DOHH2 (cell line): ENCODE data around the gene ALKBH7.

Experiments used
- H3F3A ChIP-seq: fragments of 200-600 bp; sonication (generic), shearing (Covaris generic); 2 replicates; pipeline ENCODE4 v1.6.0; 2016; ENCODE audit warnings: antibody characterized with exemption, mild to moderate bottlenecking; ENCODE audit not compliant: control insufficient read depth, insufficient read depth
- H3K27ac ChIP-seq: fragments of 200-600 bp; sonication (generic); 2 replicates; pipeline ENCODE4 v1.5.1; 2014; ENCODE audit warnings: low read depth, mild to moderate bottlenecking, low read length, moderate library complexity
- H3K27me3 ChIP-seq: fragments of 200-600 bp; sonication (generic); 2 replicates; pipeline ENCODE4 v1.6.1; 2014; ENCODE audit warnings: mild to moderate bottlenecking, low read length, mixed read lengths; ENCODE audit not compliant: control insufficient read depth
- H3K36me3 ChIP-seq: fragments of 200-600 bp; sonication (generic); 2 replicates; pipeline ENCODE4 v1.6.1; 2014; ENCODE audit warnings: mild to moderate bottlenecking, low read length, moderate library complexity, mixed read lengths; ENCODE audit not compliant: control insufficient read depth
- H3K4me1 ChIP-seq: fragments of 200-600 bp; sonication (generic); 2 replicates; pipeline ENCODE4 v1.6.1; 2014; ENCODE audit warnings: mild to moderate bottlenecking, low read length, mixed read lengths; ENCODE audit not compliant: control insufficient read depth
- H3K4me2 ChIP-seq: fragments of 200-600 bp; sonication (generic); 2 replicates; pipeline ENCODE4 v1.6.0; 2014; ENCODE audit warnings: mild to moderate bottlenecking, low read length, moderate library complexity
- H3K4me3 ChIP-seq: fragments of 200-600 bp; sonication (generic); 2 replicates; pipeline ENCODE4 v1.5.1; 2014; ENCODE audit warnings: mild to moderate bottlenecking, low read length, mixed read lengths
- H3K79me2 ChIP-seq: fragments of 200-600 bp; sonication (generic); 2 replicates; pipeline ENCODE4 v1.6.1; 2014; ENCODE audit warnings: mild to moderate bottlenecking, low read length, mixed read lengths; ENCODE audit not compliant: control insufficient read depth
- H3K9me2 ChIP-seq: fragments of 200-600 bp; sonication (generic); replicated peaks from 2 replicates; pipeline ENCODE4 v1.6.1; 2014; ENCODE audit warnings: mild to moderate bottlenecking, low read length, mixed read lengths; ENCODE audit not compliant: control insufficient read depth
- H3K9me3 ChIP-seq: fragments of 200-600 bp; sonication (generic); 2 replicates; pipeline ENCODE4 v1.6.1; 2014; ENCODE audit warnings: antibody characterized with exemption, low read length, mixed read lengths; ENCODE audit not compliant: control insufficient read depth, insufficient read depth
- H4K20me1 ChIP-seq: fragments of 200-600 bp; sonication (generic); 2 replicates; pipeline ENCODE4 v1.6.0; 2014; ENCODE audit warnings: low read depth, mild to moderate bottlenecking, antibody characterized with exemption, low read length, moderate library complexity; ENCODE audit not compliant: control insufficient read depth, insufficient read depth
- EZH2phosphoT487 ChIP-seq: fragments of 200-600 bp; sonication (generic); IDR thresholded peaks from 2 replicates; pipeline ENCODE4 v1.6.1; 2017; ENCODE audit warnings: borderline replicate concordance, mild to moderate bottlenecking, antibody characterized with exemption, low read length, moderate library complexity, mixed read lengths
- TF ChIP-seq, protein P1 (sequence below): fragments of 200-600 bp; sonication (generic); IDR thresholded peaks from one replicate; pipeline ENCODE4 v1.5.1; 2014; ENCODE audit warnings: antibody characterized with exemption, mild to moderate bottlenecking, low read depth, low read length; ENCODE audit not compliant: poor library complexity, severe bottlenecking

Gene ALKBH7

GRCh38 chr19:6384381-6384780, 11.8 kb downstream of the ALKBH7 start:
- H3K36me3 ChIP-seq, result peaks cover 66% of the 10 kb centered on the region
- TF ChIP-seq, protein P1, sequence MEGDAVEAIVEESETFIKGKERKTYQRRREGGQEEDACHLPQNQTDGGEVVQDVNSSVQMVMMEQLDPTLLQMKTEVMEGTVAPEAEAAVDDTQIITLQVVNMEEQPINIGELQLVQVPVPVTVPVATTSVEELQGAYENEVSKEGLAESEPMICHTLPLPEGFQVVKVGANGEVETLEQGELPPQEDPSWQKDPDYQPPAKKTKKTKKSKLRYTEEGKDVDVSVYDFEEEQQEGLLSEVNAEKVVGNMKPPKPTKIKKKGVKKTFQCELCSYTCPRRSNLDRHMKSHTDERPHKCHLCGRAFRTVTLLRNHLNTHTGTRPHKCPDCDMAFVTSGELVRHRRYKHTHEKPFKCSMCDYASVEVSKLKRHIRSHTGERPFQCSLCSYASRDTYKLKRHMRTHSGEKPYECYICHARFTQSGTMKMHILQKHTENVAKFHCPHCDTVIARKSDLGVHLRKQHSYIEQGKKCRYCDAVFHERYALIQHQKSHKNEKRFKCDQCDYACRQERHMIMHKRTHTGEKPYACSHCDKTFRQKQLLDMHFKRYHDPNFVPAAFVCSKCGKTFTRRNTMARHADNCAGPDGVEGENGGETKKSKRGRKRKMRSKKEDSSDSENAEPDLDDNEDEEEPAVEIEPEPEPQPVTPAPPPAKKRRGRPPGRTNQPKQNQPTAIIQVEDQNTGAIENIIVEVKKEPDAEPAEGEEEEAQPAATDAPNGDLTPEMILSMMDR, result no peak

DNA sequence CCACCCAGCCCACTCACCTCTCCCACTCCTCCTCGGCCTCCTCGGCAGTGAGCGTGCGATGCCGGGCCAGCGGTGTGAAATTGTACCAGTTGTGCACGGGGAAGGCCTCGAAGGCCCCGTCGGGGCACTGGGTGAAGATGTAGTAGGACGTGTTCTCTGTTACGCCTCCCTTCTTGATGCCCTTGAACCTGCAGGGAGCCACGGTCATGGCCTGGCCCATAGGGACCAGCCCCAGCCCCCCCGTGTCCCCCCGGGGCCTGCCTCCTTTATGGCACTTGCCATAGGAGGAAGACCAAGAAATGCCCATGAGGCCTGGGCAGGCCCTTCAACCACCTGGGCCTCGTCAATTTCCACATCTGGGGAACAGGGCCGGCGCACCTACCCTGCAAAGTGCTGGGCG, 14.8 kb downstream of the ALKBH7 start:
- H3K9me3 ChIP-seq, result no peaks in the 10 kb centered on the region
- no peak overlapping the region for H3K4me3 ChIP-seq
- peaks cover 62% of the 10 kb centered on the region for H3K36me3 ChIP-seq
- peaks cover 16% of the 10 kb centered on the region for H3K79me2 ChIP-seq
- no peak for TF ChIP-seq EZH2phosphoT487
- TF ChIP-seq, protein P1, result no peak
- peaks cover 10% of the 10 kb centered on the region for H3K4me1 ChIP-seq
- no peaks in the 10 kb centered on the region for H4K20me1 ChIP-seq
- H3K27me3 ChIP-seq, result no peaks in the 10 kb centered on the region
- H3K27ac ChIP-seq, result no peak overlapping the region
- H3K9me2 ChIP-seq, result no peaks in the 10 kb centered on the region
- H3K4me2 ChIP-seq, result no peak overlapping the region
- no peaks in the 10 kb centered on the region for H3F3A ChIP-seq

More at GRCh38 chr19:6384381-6384780, 11.8 kb downstream of the ALKBH7 start:
- H3K27ac ChIP-seq, result no peak overlapping the region
- H3K4me3 ChIP-seq, result no peak overlapping the region
- no peaks in the 10 kb centered on the region for H3K9me3 ChIP-seq
- no peak overlapping the region for H3K4me2 ChIP-seq
- no peaks in the 10 kb centered on the region for H4K20me1 ChIP-seq
- no peaks in the 10 kb centered on the region for H3F3A ChIP-seq
- H3K27me3 ChIP-seq, result no peaks in the 10 kb centered on the region
- H3K4me1 ChIP-seq, result no peaks in the 10 kb centered on the region
- no peaks in the 10 kb centered on the region for H3K9me2 ChIP-seq
- no peaks in the 10 kb centered on the region for H3K79me2 ChIP-seq

DNA sequence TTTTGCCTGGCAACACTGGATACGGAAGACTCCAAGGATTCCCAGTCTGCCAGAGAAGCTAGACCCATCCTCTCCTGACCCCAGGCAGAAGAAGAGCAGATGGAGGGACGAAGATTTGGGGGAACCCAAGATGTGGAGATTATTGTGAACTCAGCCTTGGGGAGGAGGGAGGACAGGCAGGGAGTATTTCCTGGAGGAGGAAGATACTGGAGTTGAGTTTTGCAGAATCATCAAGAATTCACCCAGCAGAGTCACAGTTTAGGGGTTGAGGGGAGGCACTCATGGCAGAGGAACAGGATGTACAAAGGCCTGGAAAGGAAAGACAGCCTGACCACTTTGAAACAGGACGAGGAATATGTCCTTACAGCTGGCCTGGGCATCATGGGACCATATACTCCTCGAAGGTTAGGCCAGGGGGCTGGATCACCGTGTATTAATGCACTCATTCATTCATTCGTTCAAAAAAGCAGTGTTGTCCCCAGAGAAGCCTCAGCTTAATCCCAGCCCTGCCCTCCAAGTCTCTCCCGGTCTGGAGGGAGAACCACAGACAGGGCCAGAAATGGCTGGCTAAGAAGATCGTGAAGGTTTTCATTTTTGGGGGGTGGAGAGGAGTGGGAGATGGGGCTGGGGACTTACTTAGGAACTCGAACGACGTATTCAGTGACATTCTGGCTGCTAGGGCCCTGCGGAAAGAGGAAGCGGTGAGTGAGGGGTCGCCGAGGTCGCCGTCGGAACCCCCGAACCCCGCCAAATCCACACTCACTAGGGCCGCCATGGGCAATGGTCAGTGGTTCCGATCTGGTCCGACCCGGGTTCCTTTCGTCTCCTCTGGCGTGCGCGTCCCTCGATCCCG, 19.9 kb downstream of the ALKBH7 start:
- peak overlapping the region; percentile 90 for H3K4me3 ChIP-seq
- peak overlapping the region; percentile 92 for H3K4me2 ChIP-seq
- peaks cover 42% of the 10 kb centered on the region for H3K36me3 ChIP-seq
- no peaks in the 10 kb centered on the region for H4K20me1 ChIP-seq
- H3K4me1 ChIP-seq, result peaks cover 18% of the 10 kb centered on the region
- H3K9me3 ChIP-seq, result no peaks in the 10 kb centered on the region
- no peaks in the 10 kb centered on the region for H3F3A ChIP-seq
- no peaks in the 10 kb centered on the region for H3K27me3 ChIP-seq
- peak overlapping the region; percentile 49 for H3K27ac ChIP-seq
- H3K9me2 ChIP-seq, result no peaks in the 10 kb centered on the region
- peaks cover 25% of the 10 kb centered on the region for H3K79me2 ChIP-seq
- TF ChIP-seq, protein P1, result no peak
- TF ChIP-seq EZH2phosphoT487, result no peak
